Astrocyte of the spinal cord (primary cell): ENCODE results near the gene PREX1.
"Not testable (repeated sequence)": the region's sequence is repeated elsewhere in the genome, so short reads cannot be mapped to it uniquely, and the experiment has no call there.

ENCODE experiments used
- DNase-seq: peaks from one replicate; pipeline ENCODE4 v3.0.0; 2011; ENCODE audit warnings: low read depth, low spot score
- H3K4me3 ChIP-seq: 2 replicates; pipeline ENCODE4 v1.5.1; 2011; ENCODE audit warnings: low read depth, mild to moderate bottlenecking, low read length, moderate library complexity
- CTCF ChIP-seq: IDR thresholded peaks from 2 replicates; pipeline ENCODE4 v1.5.1; 2012; ENCODE audit warnings: low read depth, mild to moderate bottlenecking, low read length, inconsistent platforms
- in situ Hi-C: cut with HindIII; loops from 2 replicates; pipeline ENCODE4 v1.10.0; 2017; ENCODE audit warnings: low sequenced_read_pairs

Gene PREX1

GRCh38 chr20:48603819-48604405 lies 223.9 kb downstream of the PREX1 start:
- no peak for DNase-seq
- no peak for TF ChIP-seq CTCF
- in situ Hi-C loops: no loop called here
- H3K4me3 ChIP-seq: no peak overlapping the region

- in situ Hi-C loops: no loop called here
- no peak for DNase-seq
- TF ChIP-seq CTCF: no peak
- no peak overlapping the region for H3K4me3 ChIP-seq
Observed at GRCh38 chr20:48603116-48603818, 224.5 kb downstream of the PREX1 start.

GRCh38 chr20:48601798-48602197 lies 226.0 kb downstream of the PREX1 start:
- H3K4me3 ChIP-seq: no peak overlapping the region
- in situ Hi-C loops: no loop called here
- TF ChIP-seq CTCF: no peak
- DNase-seq: no peak

GRCh38 chr20:48600470-48600945 lies 227.3 kb downstream of the PREX1 start:
- in situ Hi-C loops: no loop called here
- TF ChIP-seq CTCF: no peak
- H3K4me3 ChIP-seq: no peak overlapping the region
- DNase-seq: no peak

- in situ Hi-C loops: no loop called here
- TF ChIP-seq CTCF: no peak
- DNase-seq: no peak
- H3K4me3 ChIP-seq: no peak overlapping the region
Observed at GRCh38 chr20:48599748-48600469, 227.9 kb downstream of the PREX1 start.

GRCh38 chr20:48599106-48599747 lies 228.6 kb downstream of the PREX1 start:
- no peak for DNase-seq
- no peak for TF ChIP-seq CTCF
- in situ Hi-C loops: no loop called here
- H3K4me3 ChIP-seq: no peak overlapping the region

GRCh38 chr20:48598303-48598941 lies 229.4 kb downstream of the PREX1 start:
- H3K4me3 ChIP-seq, DNase-seq, in situ Hi-C loops: not testable (repeated sequence)
